SK-N-SH (cell line): ENCODE measurements around the gene STK4. TPM values are rescaled to one million over a fixed set of nuclear protein-coding genes. Genes with fewer than 3 reads are reported as not detected.

ENCODE experiments used
- CTCF ChIA-PET: fragments of 300-600, 350-600 bp; formaldehyde crosslinking; extraction: SDS; loops from one replicate; lab custom pipeline; 2021; lab: Yijun Ruan, JAX
- POLR2A ChIA-PET: fragments of 350-600 bp; sonication (Branson Sonifier 250); formaldehyde crosslinking; extraction: SDS; loops from one replicate; lab custom pipeline; 2020; ENCODE audit warnings: antibody characterized with exemption, inconsistent platforms; lab: Yijun Ruan, JAX
- DNase-seq: peaks from one replicate; pipeline ENCODE4 v3.0.0; 2012
- H2AFZ ChIP-seq: fragments of 200-600 bp; sonication (generic); 2 replicates; pipeline ENCODE4 v1.8.1; 2016; ENCODE audit warnings: antibody characterized with exemption, mild to moderate bottlenecking, low read depth
- H3F3A ChIP-seq: fragments of 200-600 bp; sonication (generic); replicated peaks from 2 replicates; pipeline ENCODE3; 2016; ENCODE audit warnings: antibody characterized with exemption, mild to moderate bottlenecking; ENCODE audit not compliant: insufficient read depth
- H3K27ac ChIP-seq, 2 experiments: fragments of 200-500 bp in 1 of 2; fragments of 200-600 bp in 1 of 2; sonication (Bioruptor generic) in 1 of 2; sonication (generic), shearing (Covaris generic) in 1 of 2; 2 replicates each; pipeline versions ENCODE4 v1.5.1 to v1.6.1; 2014 to 2016; ENCODE audit warnings: low read depth in 2 of 2, inconsistent platforms in 1 of 2, low read length in 1 of 2, mild to moderate bottlenecking in 1 of 2, mixed read lengths in 1 of 2
- H3K27me3 ChIP-seq: fragments of 200-600 bp; sonication (generic), shearing (Covaris generic); 2 replicates; pipeline ENCODE4 v1.6.1; 2016; ENCODE audit warnings: mixed run types; ENCODE audit not compliant: insufficient read depth
- H3K36me3 ChIP-seq, 2 experiments: fragments of 200-500 bp in 1 of 2; fragments of 200-600 bp in 1 of 2; sonication (Bioruptor generic) in 1 of 2; sonication (generic) in 1 of 2; replicated peaks in 1 of 2; 2 replicates each; pipeline versions ENCODE3 to v1.5.1; 2014 to 2016; ENCODE audit warnings: low read length in 1 of 2, mild to moderate bottlenecking in 1 of 2; ENCODE audit not compliant: insufficient read depth in 2 of 2, control insufficient read depth in 1 of 2
- H3K4me1 ChIP-seq, 2 experiments: fragments of 200-500 bp in 1 of 2; fragments of 200-600 bp in 1 of 2; sonication (Bioruptor generic) in 1 of 2; sonication (generic), shearing (Covaris generic) in 1 of 2; 2 replicates each; pipeline versions ENCODE4 v1.5.1 to v1.6.1; 2014 to 2016; ENCODE audit warnings: low read depth in 1 of 2, low read length in 1 of 2, mixed run types in 1 of 2; ENCODE audit not compliant: insufficient read depth in 2 of 2, control insufficient read depth in 1 of 2
- H3K4me2 ChIP-seq: fragments of 200-600 bp; sonication (generic), shearing (Covaris generic); 2 replicates; pipeline ENCODE4 v1.6.1; 2017; ENCODE audit warnings: mixed run types
- H3K4me3 ChIP-seq, 2 experiments: fragments of 200-500 bp in 1 of 2; fragments of 200-600 bp in 1 of 2; sonication (Bioruptor generic) in 1 of 2; sonication (generic), shearing (Covaris generic) in 1 of 2; 2 replicates each; pipeline versions ENCODE4 v1.5.1 to v1.8.1; 2014 to 2016; ENCODE audit warnings: low read depth in 2 of 2, inconsistent platforms in 1 of 2, low read length in 1 of 2, mild to moderate bottlenecking in 1 of 2, mixed read lengths in 1 of 2, moderate library complexity in 1 of 2
- H3K79me2 ChIP-seq: fragments of 200-600 bp; sonication (generic); 2 replicates; pipeline ENCODE4 v1.8.1; 2017; ENCODE audit warnings: mild to moderate bottlenecking; ENCODE audit not compliant: insufficient read depth
- H3K9ac ChIP-seq: fragments of 200-600 bp; sonication (generic); 2 replicates; pipeline ENCODE4 v1.6.1; 2017; ENCODE audit warnings: mixed run types
- H3K9me2 ChIP-seq: fragments of 200-600 bp; sonication (generic); 2 replicates; pipeline ENCODE4 v1.6.1; 2017; ENCODE audit warnings: mixed run types
- H3K9me3 ChIP-seq: fragments of 200-600 bp; sonication (generic); 2 replicates; pipeline ENCODE4 v1.6.1; 2017; ENCODE audit warnings: mixed run types, mild to moderate bottlenecking, moderate library complexity
- H4K20me1 ChIP-seq: fragments of 200-600 bp; sonication (generic); 2 replicates; pipeline ENCODE4 v1.6.1; 2017; ENCODE audit warnings: mild to moderate bottlenecking, mixed run types; ENCODE audit not compliant: insufficient read depth
- ELF1 ChIP-seq: IDR thresholded peaks from 2 replicates; pipeline ENCODE4 v1.4.0; 2012
- EP300 ChIP-seq, 2 experiments: IDR thresholded peaks; 2 replicates each; pipeline versions ENCODE4 v1.4.0 to v1.6.1; 2012; ENCODE audit warnings: borderline replicate concordance in 1 of 2, low read depth in 1 of 2, low read length in 1 of 2
- EZH2phosphoT487 ChIP-seq: fragments of 200-600 bp; sonication (generic); IDR thresholded peaks from 2 replicates; pipeline ENCODE4 v1.6.1; 2017; ENCODE audit warnings: low read depth, mixed run types, mild to moderate bottlenecking, antibody characterized with exemption, moderate library complexity, borderline replicate concordance
- FOXM1 ChIP-seq: IDR thresholded peaks from 2 replicates; pipeline ENCODE4 v1.4.0; 2012; ENCODE audit warnings: low read depth, mild to moderate bottlenecking
- GABPA ChIP-seq: IDR thresholded peaks from 2 replicates; pipeline ENCODE4 v1.4.0; 2012; ENCODE audit warnings: low read depth, mild to moderate bottlenecking
- GATA2 ChIP-seq: sonication (generic); formaldehyde crosslinking; IDR thresholded peaks from 2 replicates; pipeline ENCODE4 v1.5.0; 2020; ENCODE audit warnings: mild to moderate bottlenecking, missing genetic modification reagents
- MXI1 ChIP-seq: IDR thresholded peaks from 2 replicates; pipeline ENCODE4 v1.6.1; 2012; ENCODE audit warnings: mild to moderate bottlenecking, low read depth, low read length, improper control_type of control experiment
- NRF1 ChIP-seq: IDR thresholded peaks from 2 replicates; pipeline ENCODE4 v1.6.1; 2012; ENCODE audit warnings: low read depth, mild to moderate bottlenecking, low read length
- POLR2AphosphoS5 ChIP-seq: IDR thresholded peaks from 2 replicates; pipeline ENCODE4 v1.6.1; 2012; ENCODE audit warnings: low read depth, low read length
- RAD21 ChIP-seq: IDR thresholded peaks from 2 replicates; pipeline ENCODE4 v1.6.1; 2012; ENCODE audit warnings: mild to moderate bottlenecking, low read length
- RFX5 ChIP-seq: IDR thresholded peaks from 2 replicates; pipeline ENCODE4 v1.6.1; 2012; ENCODE audit warnings: mild to moderate bottlenecking, improper control_type of control experiment, low read length
- SIN3A ChIP-seq: IDR thresholded peaks from 2 replicates; pipeline ENCODE4 v1.6.1; 2012; ENCODE audit warnings: low read depth, mild to moderate bottlenecking, low read length, moderate library complexity, borderline replicate concordance
- SMC3 ChIP-seq: IDR thresholded peaks from 2 replicates; pipeline ENCODE4 v1.6.1; 2012; ENCODE audit warnings: low read depth, low read length, improper control_type of control experiment
- TAF1 ChIP-seq: IDR thresholded peaks from 2 replicates; pipeline ENCODE4 v1.6.1; 2012; ENCODE audit warnings: low read depth, mild to moderate bottlenecking, low read length, moderate library complexity, borderline replicate concordance
- YY1 ChIP-seq: IDR thresholded peaks from 2 replicates; pipeline ENCODE4 v1.4.0; 2012; ENCODE audit warnings: low read depth, mild to moderate bottlenecking
- WGBS: methylation state at CpG from one replicate; pipeline ENCODE4 v1.1.6; 2017; ENCODE audit warnings: low lambda C conversion rate; 5-methylcytosine and 5-hydroxymethylcytosine counted together
- polyA plus RNA-seq, 3 experiments: library from polyadenylated mRNA; depleted of rRNA; stranded (reverse); fragments of >200 nt; gene quantifications; 2 replicates each; pipeline ENCODE4 v1.2.3, GENCODE V29; 2012
- TF ChIP-seq, protein P1 (sequence below): fragments of 150-350 bp; IDR thresholded peaks from 2 replicates; pipeline ENCODE4 v1.6.1; 2017; ENCODE audit warnings: antibody characterized with exemption, low read length, low read depth, borderline replicate concordance
- TF ChIP-seq, protein P2 (sequence below): IDR thresholded peaks from 2 replicates; pipeline ENCODE4 v1.4.0; 2012; ENCODE audit warnings: low read depth
- TF ChIP-seq, protein P3 (sequence below): fragments of 200-600 bp; sonication (generic); IDR thresholded peaks from 2 replicates; pipeline ENCODE4 v1.6.1; 2017; ENCODE audit warnings: antibody characterized with exemption, mild to moderate bottlenecking, moderate library complexity
- TF ChIP-seq, protein P4 (sequence below): IDR thresholded peaks from 2 replicates; pipeline ENCODE4 v1.4.0; 2012; ENCODE audit warnings: low read depth, borderline replicate concordance
- TF ChIP-seq, protein P5 (sequence below): IDR thresholded peaks from 2 replicates; pipeline ENCODE4 v1.6.1; 2012; ENCODE audit warnings: mild to moderate bottlenecking, low read depth, low read length, moderate library complexity

The STK4 gene
- 11.4 and 17.2 TPM in 2 replicates for polyA plus RNA-seq (2012; rRNA removed)
- 14.5 and 16.3 TPM in 2 replicates for polyA plus RNA-seq (2012; cell fraction: cytosol; rRNA removed)
- 15.2 and 23.4 TPM in 2 replicates for polyA plus RNA-seq (2012; cell fraction: nucleus; rRNA removed)

DNA sequence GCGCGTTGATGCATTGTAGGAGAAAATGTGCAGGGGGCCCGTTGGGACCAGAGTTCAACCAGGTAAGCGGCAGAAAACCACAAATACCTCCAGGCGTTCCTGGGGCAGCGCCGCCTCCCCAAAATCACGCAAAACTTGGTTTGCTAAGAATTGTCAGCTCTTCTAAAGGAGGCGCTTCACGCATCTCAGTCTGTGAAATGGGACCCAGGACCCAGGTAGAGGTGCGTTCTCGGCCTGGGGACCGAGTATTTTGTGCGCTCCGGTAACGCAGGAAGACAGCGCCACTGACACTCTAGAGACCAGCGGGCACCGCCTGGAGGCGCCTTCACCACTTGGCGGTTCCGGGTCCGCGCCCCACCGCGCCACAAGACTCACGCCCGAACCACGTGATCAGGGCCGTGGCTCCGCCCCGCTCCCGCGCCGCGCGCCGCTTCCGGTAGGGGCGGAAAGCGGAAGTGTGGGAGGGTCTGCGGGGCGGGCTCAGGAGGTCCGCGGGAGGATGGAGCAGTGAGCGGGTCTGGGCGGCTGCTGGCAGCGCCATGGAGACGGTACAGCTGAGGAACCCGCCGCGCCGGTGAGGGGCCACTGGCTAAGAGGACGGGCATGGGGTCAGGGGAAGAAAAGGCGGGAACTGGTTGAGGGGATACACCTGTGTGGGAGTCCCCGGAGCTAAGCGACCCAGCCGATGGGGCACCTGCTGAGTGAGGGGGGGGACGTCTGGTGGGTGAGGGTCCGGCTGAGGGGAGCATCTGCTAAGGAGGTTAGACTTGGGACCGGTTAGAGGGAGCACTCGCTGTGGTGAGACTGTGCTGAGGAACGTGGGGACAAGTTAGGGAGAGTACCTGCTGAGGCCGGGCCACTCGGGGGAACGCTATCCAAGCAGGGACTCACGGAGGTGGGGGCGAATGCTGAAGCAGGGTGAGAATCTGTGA, at the start of gene STK4:
Gene STK4, plus strand, starts transcription at position 483 of the 932 bp plus-strand sequence. Its CDS starts 57 bp downstream, at position 540.
- Histone ChIP-seq H4K20me1 (peaks cover 14% of the 10 kb centered on the region; the same call in 1 of the 2 replicates), H3K27ac (peak within 1 kb of the TSS; percentile 46 to 78; a peak in 3 of 4 replicates), H3K27me3 (no peaks in the 10 kb centered on the region), H3K4me2 (peak within 1 kb of the TSS; percentile 84), H3K79me2 (peaks cover 50% of the 10 kb centered on the region), H3F3A (peaks cover 13% of the 10 kb centered on the region), H3K36me3 (peaks cover 0 to 3% of the 10 kb centered on the region in 2 experiments), H3K4me1 (peaks cover 25% of the 10 kb centered on the region in 2 experiments; a peak in 3 of 4 replicates), H2AFZ (peak within 1 kb of the TSS; percentile 93), H3K4me3 (peak within 1 kb of the TSS; percentile 66 to 97), H3K9ac (peak within 1 kb of the TSS; percentile 84), H3K9me2 (no peaks in the 10 kb centered on the region), H3K9me3 (no peaks in the 10 kb centered on the region)
- POLR2A ChIA-PET: no interaction called here
- 3% methylated on average over 46 of the region's 68 CpGs for WGBS
- DNase-seq: peak; percentile 97
- CTCF ChIA-PET: interaction anchor here (1.0 to 1.9 kb wide), 6 partner anchors 12 to 283 kb away, joined by 3 to 6 read pairs (median 3); no protein-coding TSS in a partner anchor
- TF ChIP-seq POLR2AphosphoS5: peak; percentile 88
- TF ChIP-seq YY1: peak; percentile 47; the same call in 1 of the 2 replicates
- TF ChIP-seq, protein P1, sequence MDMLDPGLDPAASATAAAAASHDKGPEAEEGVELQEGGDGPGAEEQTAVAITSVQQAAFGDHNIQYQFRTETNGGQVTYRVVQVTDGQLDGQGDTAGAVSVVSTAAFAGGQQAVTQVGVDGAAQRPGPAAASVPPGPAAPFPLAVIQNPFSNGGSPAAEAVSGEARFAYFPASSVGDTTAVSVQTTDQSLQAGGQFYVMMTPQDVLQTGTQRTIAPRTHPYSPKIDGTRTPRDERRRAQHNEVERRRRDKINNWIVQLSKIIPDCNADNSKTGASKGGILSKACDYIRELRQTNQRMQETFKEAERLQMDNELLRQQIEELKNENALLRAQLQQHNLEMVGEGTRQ: peak; percentile 71
- TF ChIP-seq SMC3: peak; percentile 22; the same call in 1 of the 2 replicates
- no peak for TF ChIP-seq FOXM1
- TF ChIP-seq GABPA: peak; percentile 87
- TF ChIP-seq, protein P2, sequence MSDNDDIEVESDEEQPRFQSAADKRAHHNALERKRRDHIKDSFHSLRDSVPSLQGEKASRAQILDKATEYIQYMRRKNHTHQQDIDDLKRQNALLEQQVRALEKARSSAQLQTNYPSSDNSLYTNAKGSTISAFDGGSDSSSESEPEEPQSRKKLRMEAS: peak; percentile 89
- TF ChIP-seq, protein P3, sequence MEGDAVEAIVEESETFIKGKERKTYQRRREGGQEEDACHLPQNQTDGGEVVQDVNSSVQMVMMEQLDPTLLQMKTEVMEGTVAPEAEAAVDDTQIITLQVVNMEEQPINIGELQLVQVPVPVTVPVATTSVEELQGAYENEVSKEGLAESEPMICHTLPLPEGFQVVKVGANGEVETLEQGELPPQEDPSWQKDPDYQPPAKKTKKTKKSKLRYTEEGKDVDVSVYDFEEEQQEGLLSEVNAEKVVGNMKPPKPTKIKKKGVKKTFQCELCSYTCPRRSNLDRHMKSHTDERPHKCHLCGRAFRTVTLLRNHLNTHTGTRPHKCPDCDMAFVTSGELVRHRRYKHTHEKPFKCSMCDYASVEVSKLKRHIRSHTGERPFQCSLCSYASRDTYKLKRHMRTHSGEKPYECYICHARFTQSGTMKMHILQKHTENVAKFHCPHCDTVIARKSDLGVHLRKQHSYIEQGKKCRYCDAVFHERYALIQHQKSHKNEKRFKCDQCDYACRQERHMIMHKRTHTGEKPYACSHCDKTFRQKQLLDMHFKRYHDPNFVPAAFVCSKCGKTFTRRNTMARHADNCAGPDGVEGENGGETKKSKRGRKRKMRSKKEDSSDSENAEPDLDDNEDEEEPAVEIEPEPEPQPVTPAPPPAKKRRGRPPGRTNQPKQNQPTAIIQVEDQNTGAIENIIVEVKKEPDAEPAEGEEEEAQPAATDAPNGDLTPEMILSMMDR: peak; percentile 61
- no peak for TF ChIP-seq EZH2phosphoT487
- TF ChIP-seq NRF1: peak; percentile 43; the same call in 1 of the 2 replicates
- no peak for TF ChIP-seq RFX5
- peak in 1 of 2 experiments; percentile 12; a peak in 1 of 4 replicates for TF ChIP-seq EP300 (IDR thresholded peaks at IDR 0.05; ENCODE audit: borderline replicate concordance in 1 of 2, low read depth in 1 of 2, low read length in 1 of 2)
- no peak for TF ChIP-seq GATA2 (CRISPR knock-in tag)
- peak; percentile 97 for TF ChIP-seq ELF1
- peak; percentile 86 for TF ChIP-seq MXI1
- 0 out of 2 replicates have a peak, but pooled peaks have one; percentile 66 for TF ChIP-seq SIN3A
- TF ChIP-seq TAF1: peak; percentile 60
- no peak; the same call in 1 of the 2 replicates for TF ChIP-seq RAD21
- TF ChIP-seq, protein P4, sequence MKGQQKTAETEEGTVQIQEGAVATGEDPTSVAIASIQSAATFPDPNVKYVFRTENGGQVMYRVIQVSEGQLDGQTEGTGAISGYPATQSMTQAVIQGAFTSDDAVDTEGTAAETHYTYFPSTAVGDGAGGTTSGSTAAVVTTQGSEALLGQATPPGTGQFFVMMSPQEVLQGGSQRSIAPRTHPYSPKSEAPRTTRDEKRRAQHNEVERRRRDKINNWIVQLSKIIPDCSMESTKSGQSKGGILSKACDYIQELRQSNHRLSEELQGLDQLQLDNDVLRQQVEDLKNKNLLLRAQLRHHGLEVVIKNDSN: peak; percentile 96
- TF ChIP-seq, protein P5, sequence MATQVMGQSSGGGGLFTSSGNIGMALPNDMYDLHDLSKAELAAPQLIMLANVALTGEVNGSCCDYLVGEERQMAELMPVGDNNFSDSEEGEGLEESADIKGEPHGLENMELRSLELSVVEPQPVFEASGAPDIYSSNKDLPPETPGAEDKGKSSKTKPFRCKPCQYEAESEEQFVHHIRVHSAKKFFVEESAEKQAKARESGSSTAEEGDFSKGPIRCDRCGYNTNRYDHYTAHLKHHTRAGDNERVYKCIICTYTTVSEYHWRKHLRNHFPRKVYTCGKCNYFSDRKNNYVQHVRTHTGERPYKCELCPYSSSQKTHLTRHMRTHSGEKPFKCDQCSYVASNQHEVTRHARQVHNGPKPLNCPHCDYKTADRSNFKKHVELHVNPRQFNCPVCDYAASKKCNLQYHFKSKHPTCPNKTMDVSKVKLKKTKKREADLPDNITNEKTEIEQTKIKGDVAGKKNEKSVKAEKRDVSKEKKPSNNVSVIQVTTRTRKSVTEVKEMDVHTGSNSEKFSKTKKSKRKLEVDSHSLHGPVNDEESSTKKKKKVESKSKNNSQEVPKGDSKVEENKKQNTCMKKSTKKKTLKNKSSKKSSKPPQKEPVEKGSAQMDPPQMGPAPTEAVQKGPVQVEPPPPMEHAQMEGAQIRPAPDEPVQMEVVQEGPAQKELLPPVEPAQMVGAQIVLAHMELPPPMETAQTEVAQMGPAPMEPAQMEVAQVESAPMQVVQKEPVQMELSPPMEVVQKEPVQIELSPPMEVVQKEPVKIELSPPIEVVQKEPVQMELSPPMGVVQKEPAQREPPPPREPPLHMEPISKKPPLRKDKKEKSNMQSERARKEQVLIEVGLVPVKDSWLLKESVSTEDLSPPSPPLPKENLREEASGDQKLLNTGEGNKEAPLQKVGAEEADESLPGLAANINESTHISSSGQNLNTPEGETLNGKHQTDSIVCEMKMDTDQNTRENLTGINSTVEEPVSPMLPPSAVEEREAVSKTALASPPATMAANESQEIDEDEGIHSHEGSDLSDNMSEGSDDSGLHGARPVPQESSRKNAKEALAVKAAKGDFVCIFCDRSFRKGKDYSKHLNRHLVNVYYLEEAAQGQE: peak; percentile 31; the same call in 1 of the 2 replicates
